HG02943 (cell line): ENCODE measurements around the gene HECA.
"Not testable (repeated sequence)": the region's sequence is repeated elsewhere in the genome, so short reads cannot be mapped to it uniquely, and the experiment has no call there.

Source experiments
- ATAC-seq: cut with Tn5 transposase; IDR thresholded peaks from one replicate; pipeline ENCODE4 v1.9.1; 2021; ENCODE audit warnings: mild to moderate bottlenecking, low read depth, moderate library complexity; ENCODE audit not compliant: unreplicated experiment

HECA gene

DNA sequence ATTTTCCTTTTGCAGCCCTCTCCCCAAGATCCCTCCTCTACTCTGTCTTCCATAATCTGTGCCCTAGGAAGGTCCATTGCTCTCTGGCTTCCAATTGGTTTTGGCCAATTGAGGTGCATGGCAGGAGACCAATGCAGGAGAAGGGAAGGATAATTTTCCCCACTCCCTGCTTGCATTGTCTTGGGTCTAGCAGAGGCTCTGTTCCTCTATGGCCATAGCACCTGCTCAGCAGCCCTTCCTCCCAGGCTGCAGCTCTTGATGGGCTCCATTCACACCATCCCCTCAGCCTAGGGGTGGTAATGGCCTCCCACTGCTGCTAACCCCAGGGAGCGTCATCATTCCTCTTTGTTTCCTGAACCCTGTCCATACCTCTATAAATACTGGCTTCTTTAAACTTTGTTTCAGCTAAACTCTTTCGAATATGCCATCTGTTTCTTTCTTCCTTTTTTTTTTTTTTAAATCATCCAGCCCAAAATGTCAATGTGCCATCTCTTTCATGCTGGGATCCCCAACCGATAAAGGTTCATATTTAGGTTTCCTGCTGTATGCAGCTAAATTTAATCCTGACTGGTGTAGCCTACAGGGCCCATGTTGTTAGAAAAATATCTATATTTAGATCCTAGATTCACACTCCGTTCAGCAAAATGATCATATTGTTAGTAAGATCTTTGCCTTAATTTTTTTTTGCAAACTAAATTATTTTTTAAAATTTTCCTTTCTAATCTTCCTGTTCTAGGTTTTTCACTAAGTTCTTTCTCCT lies 63.8 kb downstream of the HECA start:
- no peak for ATAC-seq

GRCh38 chr6:139201378-139201777 lies 66.5 kb downstream of the HECA start:
- ATAC-seq, result no peak

DNA sequence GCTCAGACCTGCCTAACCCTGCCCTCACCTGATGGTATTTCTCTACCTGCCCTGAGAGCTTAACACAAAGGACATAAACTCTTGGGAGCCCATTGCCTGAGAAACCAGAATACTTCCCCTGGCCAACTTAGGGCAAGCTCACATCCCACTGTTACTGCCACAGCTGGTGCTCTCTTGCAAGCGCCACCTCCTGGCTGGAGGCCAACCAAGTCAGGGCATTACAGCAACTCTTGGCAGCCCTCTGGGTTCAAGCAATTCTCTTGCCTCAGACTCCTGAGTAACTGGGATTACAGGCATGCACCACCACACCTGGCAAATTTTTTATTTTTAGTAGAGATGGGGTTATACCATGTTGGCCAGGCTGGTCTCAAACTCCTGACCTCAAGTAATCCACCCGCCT lies 70.1 kb downstream of the HECA start:
- no peak for ATAC-seq

GRCh38 chr6:139205843-139206242 lies 71.0 kb downstream of the HECA start:
- ATAC-seq, result no peak

GRCh38 chr6:139210766-139211165 lies 75.9 kb downstream of the HECA start:
- not testable (repeated sequence) for ATAC-seq

- ATAC-seq, result not testable (repeated sequence)
Observed at GRCh38 chr6:139212460-139212859, 77.6 kb downstream of the HECA start.

- ATAC-seq, result peak; percentile 100
Observed at GRCh38 chr6:139219271-139219729, 84.4 kb downstream of the HECA start.

DNA sequence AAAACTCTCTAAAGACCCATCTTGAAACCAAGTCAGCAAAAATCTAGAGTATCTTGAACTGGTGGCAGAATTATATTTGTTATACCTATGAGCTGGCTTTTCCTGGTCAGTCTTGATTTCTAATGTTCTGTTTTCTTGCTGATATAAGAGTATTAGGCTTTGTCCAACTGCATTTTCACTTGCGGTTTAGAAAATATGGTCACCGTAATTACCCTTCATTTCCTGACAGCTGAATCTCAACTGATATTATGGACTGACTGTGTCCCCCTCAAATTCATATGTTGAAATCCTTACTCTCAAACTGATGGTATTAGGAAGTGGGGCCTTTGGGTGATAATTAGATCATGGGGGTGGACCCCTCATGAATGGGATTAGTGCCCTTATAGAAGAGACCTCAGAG lies 84.9 kb downstream of the HECA start:
- ATAC-seq, result peak; percentile 7

- not testable (repeated sequence) for ATAC-seq
Observed at GRCh38 chr6:139228387-139228786, 93.5 kb downstream of the HECA start.
